ENCODE data around the gene SEMA4B.
A peak's percentile ranks its signal among the peaks of the same experiment; 100 is the strongest.
"Not testable (repeated sequence)": the region's sequence is repeated elsewhere in the genome, so short reads cannot be mapped to it uniquely, and the experiment has no call there.

SEMA4B gene

DNA sequence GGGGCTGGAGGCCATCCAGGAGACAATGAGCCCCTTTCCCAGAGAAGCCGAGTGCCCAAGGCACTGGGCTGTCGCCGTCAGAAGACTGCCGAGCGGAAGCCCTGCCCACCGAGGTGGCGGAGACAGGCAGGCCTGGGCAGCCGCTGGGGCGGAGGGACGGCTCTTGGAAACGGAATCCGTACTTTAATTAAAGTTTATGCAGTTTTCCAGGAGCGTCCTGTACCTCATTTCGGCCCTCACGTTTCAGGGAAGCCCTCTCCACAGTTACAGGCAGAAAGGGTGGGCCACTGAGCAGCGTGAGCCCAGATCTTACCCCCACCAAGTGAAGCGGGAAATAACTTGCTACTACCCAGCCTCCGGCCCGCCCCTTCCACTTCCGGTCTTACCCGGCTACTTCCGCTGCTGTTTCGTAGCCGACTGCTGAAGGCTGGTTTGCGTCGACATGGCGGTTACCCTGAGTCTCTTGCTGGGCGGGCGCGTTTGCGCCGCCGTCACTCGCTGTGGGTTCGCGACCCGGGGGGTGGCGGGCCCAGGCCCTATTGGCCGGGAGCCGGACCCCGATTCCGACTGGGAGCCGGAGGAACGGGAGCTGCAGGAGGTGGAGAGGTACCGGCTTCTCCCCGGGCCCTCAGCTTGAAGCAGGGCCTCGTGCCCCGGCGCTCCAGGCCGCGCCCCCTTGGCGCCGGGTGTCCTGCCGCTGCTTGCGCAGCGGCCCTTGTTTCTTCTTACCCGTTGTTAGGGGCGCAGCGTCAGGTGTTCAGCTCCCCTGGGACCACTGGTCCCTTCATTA, 64.3 kb downstream of the SEMA4B start, which contains the start of gene NGRN:
NGRN (plus strand) TSS at position 402 of the 790 bp plus-strand sequence; CDS start at position 443, 41 bp downstream.
- peak; percentile 62 for DNase-seq

- peak; percentile 35 for DNase-seq
These were observed 64.9 kb downstream of the SEMA4B start for GRCh38 chr15:90266061-90266431.

DNA sequence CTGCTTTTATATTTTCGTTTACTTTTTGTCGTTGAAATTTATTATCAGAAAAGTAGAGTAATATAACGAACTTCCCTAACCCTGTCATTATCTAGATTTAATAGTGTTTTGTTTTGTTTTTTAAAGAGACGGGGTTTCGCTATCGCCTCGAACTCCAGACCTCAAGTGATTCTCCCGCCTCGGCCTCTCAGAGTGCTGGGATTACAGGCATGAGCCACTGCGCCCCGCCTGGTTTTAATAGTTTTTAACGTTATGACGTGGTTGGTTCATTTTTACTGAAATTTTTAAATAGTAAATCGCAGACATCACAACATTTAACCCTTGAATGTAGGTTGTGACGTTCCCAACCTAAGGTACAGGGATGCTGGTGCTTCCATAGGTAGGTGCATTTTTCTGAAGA, 65.4 kb downstream of the SEMA4B start:
- no peak for DNase-seq

GRCh38 chr15:90268415-90268814, 67.3 kb downstream of the SEMA4B start:
- DNase-seq = peak; percentile 51

DNA sequence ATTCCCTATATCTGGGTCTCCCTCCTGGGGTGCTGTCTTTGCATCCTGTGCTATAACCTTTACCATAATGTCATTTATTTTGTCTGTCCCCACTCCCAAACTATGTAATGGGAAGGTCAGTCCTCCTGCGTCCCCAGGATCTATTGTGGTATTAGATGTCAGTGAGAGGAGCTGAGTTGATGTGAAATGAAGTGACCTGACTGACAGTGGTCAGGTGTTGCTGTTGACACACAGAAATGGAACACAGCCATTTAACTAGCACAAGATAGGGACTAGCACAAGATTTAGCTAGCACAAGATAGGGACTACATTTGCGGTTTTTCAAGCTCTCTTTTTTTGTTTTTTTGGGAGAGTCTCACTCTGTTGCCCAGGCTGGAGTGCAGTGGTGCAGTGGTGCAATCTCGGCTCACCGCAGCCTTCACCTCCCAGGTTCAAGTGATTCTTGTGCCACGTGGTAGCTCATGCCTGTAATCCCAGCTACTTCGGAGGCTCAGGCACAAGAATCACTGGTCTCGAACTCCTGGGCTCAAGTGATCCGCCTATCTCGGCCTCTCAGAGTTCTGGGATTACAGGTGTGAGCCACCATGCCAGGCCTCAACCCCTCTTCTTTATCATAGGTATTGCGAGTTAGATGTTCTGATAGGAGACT, 69.5 kb downstream of the SEMA4B start:
- no peak for DNase-seq

- no peak for DNase-seq
These were observed 70.5 kb downstream of the SEMA4B start for GRCh38 chr15:90271459-90272166.

GRCh38 chr15:90278467-90278866, 77.3 kb downstream of the SEMA4B start:
- DNase-seq = not testable (repeated sequence)

Data from NCI-H510A treated with DMSO at 0.1 percent for 48 hours (cell line).